Peyer's patch (tissue), 4 donors: Measurements from ENCODE around the gene CACNA1A. TPM values are rescaled to one million over a fixed set of nuclear protein-coding genes. Genes with fewer than 3 reads are reported as not detected.

ENCODE experiments used
- DNase-seq, 3 donors: peaks; one replicate each; pipeline ENCODE4 v3.0.0-alpha.2; 2017 to 2019
- H3K27ac ChIP-seq, 4 donors: fragments of 200-600 bp; sonication (generic); one replicate each; pipeline ENCODE4 v1.5.1; 2016 to 2019
- H3K27me3 ChIP-seq, 2 donors: fragments of 200-600 bp; sonication (generic); one replicate each; pipeline ENCODE4 v1.5.1; 2019
- H3K36me3 ChIP-seq, 3 donors: fragments of 200-600 bp; sonication (generic); one replicate each; pipeline ENCODE4 v1.5.1; 2016 to 2019
- H3K4me1 ChIP-seq, 4 donors: fragments of 200-600 bp; sonication (generic); one replicate each; pipeline ENCODE4 v1.5.1; 2016 to 2019
- H3K4me3 ChIP-seq, 4 donors: fragments of 200-600 bp; sonication (generic); 1 replicate in 3 of 4; 2 replicates in 1 of 4; pipeline ENCODE4 v1.5.1; 2016 to 2019; ENCODE audit warnings: mild to moderate bottlenecking in 1 of 4
- H3K9me3 ChIP-seq, 4 donors: fragments of 200-600 bp; sonication (generic); one replicate each; pipeline ENCODE4 v1.5.1; 2016 to 2019; ENCODE audit warnings: mild to moderate bottlenecking in 1 of 4
- POLR2A ChIP-seq, 2 donors: fragments of 450-650 bp; IDR thresholded peaks; one replicate each; pipeline ENCODE4 v1.5.1; 2017; ENCODE audit warnings: antibody characterized with exemption in 2 of 2, mild to moderate bottlenecking in 2 of 2, moderate library complexity in 2 of 2
- total RNA-seq, 4 donors: library from RNA; depleted of rRNA; stranded (reverse); fragments of >200 nt; gene quantifications; one replicate each; pipeline ENCODE4 v1.1.0, GENCODE V29; 2016
- TF ChIP-seq, protein P1 (sequence below), 6 experiments: fragments of 450-650 bp in 4 of 6; fragments of 200-600 bp in 2 of 6; sonication (generic) in 1 of 6; IDR thresholded peaks; one replicate each; pipeline ENCODE4 v1.5.1; 2017 to 2019; ENCODE audit warnings: antibody characterized with exemption in 6 of 6, mild to moderate bottlenecking in 3 of 6, moderate library complexity in 1 of 6

The CACNA1A gene
- total RNA-seq, 4 donors from 2014 or later, result 16.8 to 25.7 (median 21.7) TPM

DNA sequence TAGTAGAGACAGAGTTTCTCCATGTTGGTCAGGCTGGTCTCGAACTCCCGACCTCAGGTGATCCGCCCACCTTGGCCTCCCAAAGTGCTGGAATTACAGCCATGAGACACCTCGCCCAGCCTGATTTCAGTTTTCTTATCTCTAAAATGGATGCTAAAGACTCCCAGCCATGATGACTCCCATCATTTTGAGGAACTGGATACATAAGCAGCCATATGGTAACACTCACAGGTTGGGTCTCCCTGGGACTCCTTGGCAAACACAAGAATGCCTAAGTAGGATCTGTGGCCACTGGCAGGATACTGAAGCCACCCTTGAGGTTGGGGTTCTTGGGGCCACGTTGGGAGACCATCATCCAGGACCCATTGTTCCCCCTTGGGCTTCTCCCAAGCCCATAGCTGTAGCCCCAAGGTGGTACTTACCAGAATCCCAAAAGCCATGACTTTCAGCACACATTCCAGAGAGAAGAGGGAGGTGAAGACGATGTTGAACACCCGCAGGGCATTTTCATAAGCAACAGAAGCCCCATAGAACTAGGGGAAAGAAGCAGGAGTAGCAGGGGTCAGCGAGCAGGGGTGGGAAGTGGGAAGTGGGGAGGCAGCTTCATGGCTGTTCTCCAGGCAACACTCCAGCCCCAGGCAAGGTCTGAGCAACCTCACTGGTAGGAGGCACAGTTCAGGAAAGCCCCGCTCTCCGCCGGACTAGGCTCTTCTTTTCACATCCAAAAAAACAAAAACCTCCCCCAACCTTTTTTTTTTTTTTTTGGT, 253.5 kb downstream of the CACNA1A start:
- Histone ChIP-seq H3K4me1 (no peaks in the 10 kb centered on the region), H3K27me3 (no peaks in the 10 kb centered on the region), H3K9me3 (no peaks in the 10 kb centered on the region), H3K4me3 (no peak overlapping the region), H3K27ac (no peak overlapping the region), H3K36me3 (no peaks in the 10 kb centered on the region)
- TF ChIP-seq, protein P1, sequence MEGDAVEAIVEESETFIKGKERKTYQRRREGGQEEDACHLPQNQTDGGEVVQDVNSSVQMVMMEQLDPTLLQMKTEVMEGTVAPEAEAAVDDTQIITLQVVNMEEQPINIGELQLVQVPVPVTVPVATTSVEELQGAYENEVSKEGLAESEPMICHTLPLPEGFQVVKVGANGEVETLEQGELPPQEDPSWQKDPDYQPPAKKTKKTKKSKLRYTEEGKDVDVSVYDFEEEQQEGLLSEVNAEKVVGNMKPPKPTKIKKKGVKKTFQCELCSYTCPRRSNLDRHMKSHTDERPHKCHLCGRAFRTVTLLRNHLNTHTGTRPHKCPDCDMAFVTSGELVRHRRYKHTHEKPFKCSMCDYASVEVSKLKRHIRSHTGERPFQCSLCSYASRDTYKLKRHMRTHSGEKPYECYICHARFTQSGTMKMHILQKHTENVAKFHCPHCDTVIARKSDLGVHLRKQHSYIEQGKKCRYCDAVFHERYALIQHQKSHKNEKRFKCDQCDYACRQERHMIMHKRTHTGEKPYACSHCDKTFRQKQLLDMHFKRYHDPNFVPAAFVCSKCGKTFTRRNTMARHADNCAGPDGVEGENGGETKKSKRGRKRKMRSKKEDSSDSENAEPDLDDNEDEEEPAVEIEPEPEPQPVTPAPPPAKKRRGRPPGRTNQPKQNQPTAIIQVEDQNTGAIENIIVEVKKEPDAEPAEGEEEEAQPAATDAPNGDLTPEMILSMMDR (IDR thresholded peaks at IDR 0.05), result no peak
- TF ChIP-seq POLR2A (IDR thresholded peaks at IDR 0.05), result no peak
- DNase-seq, result no peak

DNA sequence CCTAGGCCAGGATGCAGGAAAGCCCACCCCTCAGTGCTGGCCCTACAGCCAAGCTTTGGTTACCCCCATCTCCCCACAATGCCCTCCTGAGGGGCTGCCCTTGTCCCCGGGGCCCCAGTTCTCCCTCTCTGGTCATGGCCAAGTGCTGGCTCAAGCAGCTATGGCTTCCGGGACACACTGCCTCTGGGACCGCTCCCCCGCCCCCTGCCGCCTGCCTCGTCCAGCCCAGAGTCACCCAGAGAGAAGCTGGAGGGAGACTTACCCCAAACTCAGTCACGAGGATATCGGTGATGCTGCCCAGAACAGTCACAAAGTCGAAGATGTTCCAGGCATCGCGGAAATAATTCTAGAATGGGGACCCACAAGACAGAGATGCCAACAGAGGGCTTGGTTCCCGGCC, 261.4 kb downstream of the CACNA1A start:
- H3K4me1 ChIP-seq, result no peaks in the 10 kb centered on the region
- no peaks in the 10 kb centered on the region for H3K27me3 ChIP-seq
- H3K36me3 ChIP-seq, result no peaks in the 10 kb centered on the region
- no peak overlapping the region for H3K27ac ChIP-seq
- no peak for DNase-seq
- H3K4me3 ChIP-seq, result no peak overlapping the region
- no peaks in the 10 kb centered on the region for H3K9me3 ChIP-seq
- no peak for TF ChIP-seq POLR2A (IDR thresholded peaks at IDR 0.05)
- TF ChIP-seq, protein P1 (IDR thresholded peaks at IDR 0.05), result no peak

DNA sequence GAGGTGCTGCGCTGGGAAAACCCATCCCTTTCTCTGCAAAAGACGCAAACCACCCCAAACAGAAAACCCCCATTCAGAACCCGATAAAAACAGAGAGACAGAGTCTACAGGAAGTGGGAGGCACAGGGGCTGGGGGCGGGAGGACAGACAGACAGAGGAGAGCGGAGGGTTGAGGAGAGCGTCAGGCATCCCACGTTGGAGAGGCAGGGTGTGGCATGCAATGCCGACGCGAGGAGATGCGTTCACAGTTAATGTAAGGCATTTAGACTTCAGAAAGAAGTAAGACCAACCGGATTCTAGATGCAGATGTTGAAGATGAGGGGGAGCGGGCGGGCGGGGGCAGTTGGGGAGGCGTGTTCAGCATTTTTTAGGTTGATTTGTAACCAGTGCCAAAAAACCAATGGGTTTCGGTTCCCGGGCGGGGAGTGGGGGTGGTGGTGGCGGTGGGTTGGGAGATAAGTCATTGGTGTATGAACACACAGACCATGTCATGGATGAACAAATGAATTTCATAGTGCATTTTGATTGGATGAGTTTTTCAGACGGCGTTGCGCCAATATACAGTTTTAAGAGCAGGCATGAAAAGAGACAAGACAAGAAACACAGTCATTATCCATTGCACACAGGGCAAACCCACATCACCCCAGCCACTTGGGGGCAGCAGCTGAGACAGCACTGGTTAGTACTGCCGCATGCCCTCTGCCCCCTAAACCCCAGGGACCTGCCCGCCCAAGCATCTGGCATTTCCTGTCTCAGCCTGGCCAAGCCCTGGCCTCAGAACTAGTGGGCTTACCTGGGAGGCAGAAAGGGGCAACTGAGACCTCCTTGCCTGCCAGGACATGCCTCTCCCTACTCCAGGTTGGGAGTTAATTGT, 264.8 kb downstream of the CACNA1A start:
- no peaks in the 10 kb centered on the region for H3K27me3 ChIP-seq
- no peaks in the 10 kb centered on the region for H3K36me3 ChIP-seq
- DNase-seq, result peak in 1 of 3 donors; percentile 20
- no peak overlapping the region for H3K4me3 ChIP-seq
- no peaks in the 10 kb centered on the region for H3K4me1 ChIP-seq
- TF ChIP-seq POLR2A (IDR thresholded peaks at IDR 0.05), result no peak
- TF ChIP-seq, protein P1 (IDR thresholded peaks at IDR 0.05), result no peak
- no peak overlapping the region for H3K27ac ChIP-seq
- H3K9me3 ChIP-seq, result no peaks in the 10 kb centered on the region

DNA sequence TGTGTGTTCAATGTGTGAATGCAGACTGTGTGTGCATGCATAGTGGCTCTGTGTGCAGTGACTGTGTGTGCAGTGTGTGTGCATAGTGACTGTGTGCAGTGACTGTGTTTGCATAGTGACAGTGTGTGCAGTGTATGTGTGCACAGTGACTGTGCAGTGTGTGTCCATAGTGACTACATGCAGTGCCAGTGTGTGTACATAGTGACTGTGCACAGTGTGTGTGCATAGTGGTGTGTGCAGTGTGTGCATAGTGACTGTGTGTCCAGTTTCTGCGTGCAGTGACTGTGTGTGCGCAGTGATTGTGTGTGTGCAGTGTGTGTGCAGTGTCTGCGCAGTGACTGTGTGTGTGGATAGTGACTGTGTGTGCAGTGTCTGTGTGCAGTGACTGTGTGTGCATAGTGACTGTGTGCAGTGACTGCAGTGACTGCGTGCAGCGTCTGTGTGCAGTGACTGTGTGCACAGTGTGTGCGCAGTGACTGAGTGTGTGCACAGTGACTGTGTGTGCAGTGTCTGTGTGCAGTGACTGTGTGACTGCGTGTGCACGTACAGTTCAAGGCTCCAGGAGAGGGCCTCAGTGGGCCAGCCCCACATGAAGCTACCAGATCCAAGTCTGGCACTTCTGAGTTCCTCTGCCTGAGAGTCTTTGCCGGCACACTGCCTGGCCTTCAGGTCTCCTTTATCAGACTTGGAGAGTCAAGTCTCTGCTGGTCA, 265.8 kb downstream of the CACNA1A start:
- Histone ChIP-seq H3K27ac (no peak overlapping the region), H3K4me1 (no peaks in the 10 kb centered on the region), H3K36me3 (no peaks in the 10 kb centered on the region), H3K4me3 (no peak overlapping the region), H3K9me3 (no peaks in the 10 kb centered on the region), H3K27me3 (no peaks in the 10 kb centered on the region)
- TF ChIP-seq, protein P1 (IDR thresholded peaks at IDR 0.05), result no peak
- no peak for TF ChIP-seq POLR2A (IDR thresholded peaks at IDR 0.05)
- no peak for DNase-seq

DNA sequence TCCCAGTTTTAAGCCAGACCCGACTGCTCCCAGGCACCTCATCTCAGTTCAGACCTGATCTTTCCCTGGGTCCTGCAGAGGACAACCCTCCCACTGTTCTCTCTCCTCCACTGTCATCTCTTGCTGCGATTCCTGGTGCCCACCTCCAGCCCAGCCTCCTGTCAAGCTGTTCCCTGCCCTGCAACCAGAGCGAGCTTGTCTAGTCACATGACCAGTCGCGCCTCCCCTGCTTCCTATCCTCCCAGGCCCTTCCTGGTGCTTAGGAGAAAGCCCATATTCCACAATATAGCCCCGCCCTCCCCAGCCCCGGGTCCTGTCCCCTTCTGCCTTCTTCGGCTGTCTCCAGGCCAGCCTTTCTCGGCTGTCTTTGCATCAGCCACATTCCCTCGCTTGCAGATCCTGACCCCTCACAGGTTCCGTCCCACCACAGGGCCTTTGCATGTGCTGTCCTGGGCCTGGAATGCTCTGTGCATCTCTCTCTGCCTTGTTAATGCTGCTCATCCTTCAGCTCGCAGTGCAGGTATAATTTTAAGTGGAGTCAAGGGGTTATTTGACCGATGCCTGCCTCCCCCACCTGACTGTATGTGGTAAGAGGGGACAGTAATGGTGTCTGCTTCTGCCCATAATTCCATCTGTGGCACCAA, 267.3 kb downstream of the CACNA1A start:
- H3K9me3 ChIP-seq, result no peaks in the 10 kb centered on the region
- H3K27ac ChIP-seq, result no peak overlapping the region
- TF ChIP-seq, protein P1 (IDR thresholded peaks at IDR 0.05), result no peak
- no peak for TF ChIP-seq POLR2A (IDR thresholded peaks at IDR 0.05)
- no peaks in the 10 kb centered on the region for H3K36me3 ChIP-seq
- DNase-seq, result no peak
- H3K4me1 ChIP-seq, result no peaks in the 10 kb centered on the region
- H3K4me3 ChIP-seq, result no peak overlapping the region
- H3K27me3 ChIP-seq, result no peaks in the 10 kb centered on the region
